ENCODE results near the gene NCK2. TPM values are rescaled to one million over a fixed set of nuclear protein-coding genes. Genes with fewer than 3 reads are reported as not detected.

Gene NCK2
- total and polyA plus RNA-seq, 2 of the 13 experiments (the other 11 are each of a cell fraction or from before 2014, with no cell fraction given) = 14.8 to 23.5 TPM

DNA sequence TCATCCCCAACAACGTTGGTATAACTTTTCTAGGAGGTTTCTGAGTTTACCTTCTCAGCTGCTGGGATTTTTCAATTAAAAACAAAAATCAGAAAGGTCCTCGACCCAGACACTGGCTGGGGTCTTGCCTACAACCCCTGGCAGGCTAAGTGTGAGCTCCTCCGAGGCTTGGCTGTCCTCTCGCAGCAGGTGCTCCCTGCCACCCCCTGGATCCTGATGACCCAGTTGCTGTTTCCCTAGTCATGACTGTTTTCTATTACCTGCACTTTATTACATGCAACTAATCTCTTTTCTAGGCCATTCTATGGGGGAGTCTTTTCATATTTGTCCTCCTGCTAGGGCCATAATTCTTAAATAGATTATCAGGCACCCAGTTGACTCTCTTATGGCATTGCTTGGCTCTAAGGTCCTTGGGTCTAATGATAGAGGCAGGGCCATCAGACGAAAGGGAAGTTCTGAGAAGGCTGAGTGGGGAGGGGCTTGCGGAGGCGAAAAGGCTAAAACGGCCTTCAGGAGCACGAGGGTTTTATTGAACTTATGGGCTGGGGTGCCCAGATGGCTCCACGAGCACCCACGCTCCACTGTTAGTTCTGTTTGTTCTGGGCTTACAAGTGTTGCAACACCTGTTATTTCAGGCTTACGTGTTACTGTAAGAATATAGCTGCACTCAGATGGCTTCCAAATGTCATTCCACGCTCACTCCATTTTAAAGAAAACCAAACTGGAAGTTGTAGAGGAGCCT lies 166.0 kb downstream of the NCK2 start (continued):
- TF ChIP-seq ZBTB40 (IDR thresholded peaks at IDR 0.05) (no peak), ZBTB40 (CRISPR knock-in tag; IDR thresholded peaks at IDR 0.05) (no peak), SMC3 (IDR thresholded peaks at IDR 0.05; ENCODE audit: low read length) (peak; percentile 4; the same call in 1 of the 2 replicates), TFDP1 (CRISPR knock-in tag; IDR thresholded peaks at IDR 0.05; ENCODE audit: borderline replicate concordance) (peak; percentile 45; the same call in 1 of the 2 replicates)

All from HepG2 (cell line).